Right lobe of liver (tissue), 4 donors: ENCODE measurements around the gene PIK3CB.

Experiments
- CTCF ChIP-seq, 4 donors: fragments of 200-600 bp in 3 of 4; fragments of 450-650 bp in 1 of 4; IDR thresholded peaks; one replicate each; pipeline versions ENCODE4 v1.5.1 to v1.8.0; 2016 to 2022; ENCODE audit warnings: antibody characterized with exemption in 4 of 4, mild to moderate bottlenecking in 2 of 4
- POLR2A ChIP-seq: fragments of 450-650 bp; IDR thresholded peaks from one replicate; pipeline ENCODE4 v1.6.1; 2017; ENCODE audit warnings: antibody characterized with exemption, mild to moderate bottlenecking
- donor health status: DM: no; HTN: no; CAD: no.
- donor health status: DM: no; HTN: no; CAD: no.
- donor health status: DM: no; HTN: yes; CAD: no.

- TF ChIP-seq CTCF (IDR thresholded peaks at IDR 0.05) (no peak), POLR2A (no peak)
Observed at GRCh38 chr3:138625707-138626365, 208.9 kb downstream of the PIK3CB start.
